ENCODE measurements around the gene MAML2. TPM values are rescaled to one million over a fixed set of nuclear protein-coding genes. Genes with fewer than 3 reads are reported as not detected.

Gene MAML2
- total RNA-seq, 2 experiments from 2014 or later, result 0.15 to 1.0 TPM

- Histone ChIP-seq H3K4me2 (ENCODE audit: low read length) (peak overlapping the region; percentile 52), H3K27ac (ENCODE audit: low read depth, low read length, poor library complexity, severe bottlenecking) (no peak overlapping the region), H3K79me2 (ENCODE audit: insufficient read depth, low read depth, low read length) (no peaks in the 10 kb centered on the region), H2AFZ (ENCODE audit: low read length) (peak overlapping the region; percentile 86), H3K36me3 (ENCODE audit: insufficient read depth, low read length) (no peaks in the 10 kb centered on the region), H3K4me3 (ENCODE audit: low read depth, low read length, poor library complexity, severe bottlenecking) (no peak overlapping the region), H3K9me2 (ENCODE audit: insufficient read depth, low read length) (no peaks in the 10 kb centered on the region), H4K20me1 (ENCODE audit: insufficient read depth, low read length) (no peaks in the 10 kb centered on the region), H3K9me3 (ENCODE audit: low read length) (no peaks in the 10 kb centered on the region), H3K4me1 (ENCODE audit: insufficient read depth, low read length, poor library complexity, severe bottlenecking) (peaks cover 24% of the 10 kb centered on the region)
- TF ChIP-seq EZH2phosphoT487 (IDR thresholded peaks at IDR 0.05; ENCODE audit: borderline replicate concordance, low read depth, low read length), result no peak
- no peak for TF ChIP-seq CTCF (conservative IDR thresholded peaks at IDR 0.05; ENCODE audit: low read length)
- BruUV-seq (replicated peaks), result no TSS peak
- POLR2A ChIA-PET, result interaction anchor here (0.7 to 2.1 kb wide), 13 partner anchors 10 to 525 kb away, joined by 3 to 7 read pairs (median 3); partner anchors contain the start of genes CCDC82, JRKL and MAML2
- CTCF ChIA-PET (ENCODE audit: unreplicated experiment), result interaction anchor here (1.1 to 1.2 kb wide), 2 partner anchors 13 to 101 kb away, joined by 3 to 4 read pairs; partner anchors contain the start of gene MAML2
- intact Hi-C loops (cut with micrococcal nuclease; ENCODE audit: unreplicated experiment), result loop anchor here (5.0 to 10.0 kb wide), 3 partner anchors 150 to 448 kb away; partner anchors contain the start of genes CEP57 and JRKL
- DNase-seq (ENCODE audit: low spot score), result peak; percentile 21
Observed at GRCh38 chr11:96242191-96242847, 100.7 kb downstream of the MAML2 start.

- POLR2A ChIA-PET, result interaction anchor here (1.2 to 2.1 kb wide), 4 partner anchors 12 to 148 kb away, joined by 3 to 7 read pairs (median 5); partner anchors contain the start of genes CCDC82 and JRKL
- TF ChIP-seq EZH2phosphoT487 (IDR thresholded peaks at IDR 0.05; ENCODE audit: borderline replicate concordance, low read depth, low read length) (no peak), CTCF (conservative IDR thresholded peaks at IDR 0.05; ENCODE audit: low read length) (peak; percentile 69)
- Histone ChIP-seq H3K4me3 (ENCODE audit: low read depth, low read length, poor library complexity, severe bottlenecking) (no peak overlapping the region), H4K20me1 (ENCODE audit: insufficient read depth, low read length) (no peaks in the 10 kb centered on the region), H3K9me3 (ENCODE audit: low read length) (no peaks in the 10 kb centered on the region), H3K79me2 (ENCODE audit: insufficient read depth, low read depth, low read length) (no peaks in the 10 kb centered on the region), H3K36me3 (ENCODE audit: insufficient read depth, low read length) (no peaks in the 10 kb centered on the region), H3K9me2 (ENCODE audit: insufficient read depth, low read length) (no peaks in the 10 kb centered on the region), H3K27ac (ENCODE audit: low read depth, low read length, poor library complexity, severe bottlenecking) (no peak overlapping the region), H3K4me2 (ENCODE audit: low read length) (peak overlapping the region; percentile 52; the same call in 1 of the 2 replicates), H2AFZ (ENCODE audit: low read length) (peak overlapping the region; percentile 86), H3K4me1 (ENCODE audit: insufficient read depth, low read length, poor library complexity, severe bottlenecking) (peaks cover 24% of the 10 kb centered on the region)
- peak; percentile 43 for DNase-seq (ENCODE audit: low spot score)
- CTCF ChIA-PET (ENCODE audit: unreplicated experiment), result no interaction called here
- intact Hi-C loops (cut with micrococcal nuclease; ENCODE audit: unreplicated experiment), result loop anchor here (1.0 to 10.0 kb wide), 4 partner anchors 151 to 447 kb away; partner anchors contain the start of genes CEP57 and JRKL
- no TSS peak for BruUV-seq (replicated peaks)
Observed at GRCh38 chr11:96241331-96241841, 101.6 kb downstream of the MAML2 start.
